ENCODE data around the gene PPM1E. TPM values are rescaled to one million over a fixed set of nuclear protein-coding genes. Genes with fewer than 3 reads are reported as not detected.
A peak's percentile ranks its signal among the peaks of the same experiment; 100 is the strongest.

PPM1E gene
- total RNA-seq, 2 experiments from 2014 or later = 0.19 to 0.40 TPM

DNA sequence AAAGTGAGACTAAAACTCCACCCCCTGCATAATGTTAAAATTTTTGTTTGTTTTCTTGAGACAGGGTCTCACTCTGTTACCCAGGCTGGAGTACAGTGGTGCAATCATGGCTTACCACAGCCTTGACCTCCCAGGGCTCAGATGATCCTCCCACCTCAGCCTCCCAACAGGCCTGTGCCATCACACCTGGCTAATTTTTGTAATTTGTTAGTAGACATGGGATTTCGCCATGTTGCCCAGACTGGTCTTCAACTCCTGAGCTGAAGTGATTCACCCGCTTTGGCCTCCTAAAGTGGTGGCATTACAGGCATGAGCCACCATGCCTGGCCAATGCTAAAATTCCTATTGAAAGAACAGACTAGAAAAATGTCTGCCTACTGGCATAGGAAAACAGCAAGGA lies 247.2 kb downstream of the PPM1E start:
- Histone ChIP-seq H3K9me2 (ENCODE audit: insufficient read depth, low read length) (no peaks in the 10 kb centered on the region), H3K36me3 (ENCODE audit: insufficient read depth, low read length) (peaks cover 55% of the 10 kb centered on the region), H4K20me1 (ENCODE audit: insufficient read depth, low read length) (no peaks in the 10 kb centered on the region), H3K4me1 (ENCODE audit: insufficient read depth, low read length, poor library complexity, severe bottlenecking) (peaks cover 40% of the 10 kb centered on the region), H3K27ac (ENCODE audit: low read depth, low read length, poor library complexity, severe bottlenecking) (peak overlapping the region; percentile 85), H3K4me2 (ENCODE audit: low read length) (peak overlapping the region; percentile 92; the same call in 1 of the 2 replicates), H3K4me3 (ENCODE audit: low read depth, low read length, poor library complexity, severe bottlenecking) (no peak overlapping the region), H3K9me3 (ENCODE audit: low read length) (no peaks in the 10 kb centered on the region), H3K79me2 (ENCODE audit: insufficient read depth, low read depth, low read length) (0 out of 2 replicates have a peak, but pooled peaks cover 5% of the 10 kb centered on the region), H2AFZ (ENCODE audit: low read length) (no peak overlapping the region)
- no peak for TF ChIP-seq EZH2phosphoT487 (IDR thresholded peaks at IDR 0.05; ENCODE audit: borderline replicate concordance, low read depth, low read length)
- TF ChIP-seq, protein P1, sequence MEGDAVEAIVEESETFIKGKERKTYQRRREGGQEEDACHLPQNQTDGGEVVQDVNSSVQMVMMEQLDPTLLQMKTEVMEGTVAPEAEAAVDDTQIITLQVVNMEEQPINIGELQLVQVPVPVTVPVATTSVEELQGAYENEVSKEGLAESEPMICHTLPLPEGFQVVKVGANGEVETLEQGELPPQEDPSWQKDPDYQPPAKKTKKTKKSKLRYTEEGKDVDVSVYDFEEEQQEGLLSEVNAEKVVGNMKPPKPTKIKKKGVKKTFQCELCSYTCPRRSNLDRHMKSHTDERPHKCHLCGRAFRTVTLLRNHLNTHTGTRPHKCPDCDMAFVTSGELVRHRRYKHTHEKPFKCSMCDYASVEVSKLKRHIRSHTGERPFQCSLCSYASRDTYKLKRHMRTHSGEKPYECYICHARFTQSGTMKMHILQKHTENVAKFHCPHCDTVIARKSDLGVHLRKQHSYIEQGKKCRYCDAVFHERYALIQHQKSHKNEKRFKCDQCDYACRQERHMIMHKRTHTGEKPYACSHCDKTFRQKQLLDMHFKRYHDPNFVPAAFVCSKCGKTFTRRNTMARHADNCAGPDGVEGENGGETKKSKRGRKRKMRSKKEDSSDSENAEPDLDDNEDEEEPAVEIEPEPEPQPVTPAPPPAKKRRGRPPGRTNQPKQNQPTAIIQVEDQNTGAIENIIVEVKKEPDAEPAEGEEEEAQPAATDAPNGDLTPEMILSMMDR (conservative IDR thresholded peaks at IDR 0.05; ENCODE audit: low read length) = no peak
- no peak for DNase-seq (ENCODE audit: low spot score)
- intact Hi-C loops (cut with micrococcal nuclease; ENCODE audit: unreplicated experiment) = no loop called here
- ChIA-PET CTCF (ENCODE audit: unreplicated experiment) (no interaction called here), POLR2A (interaction anchor here (1.8 kb wide), 1 partner anchor 371 kb away, joined by 10 read pairs; no protein-coding TSS in a partner anchor)
- BruUV-seq (replicated peaks) = no TSS peak

DNA sequence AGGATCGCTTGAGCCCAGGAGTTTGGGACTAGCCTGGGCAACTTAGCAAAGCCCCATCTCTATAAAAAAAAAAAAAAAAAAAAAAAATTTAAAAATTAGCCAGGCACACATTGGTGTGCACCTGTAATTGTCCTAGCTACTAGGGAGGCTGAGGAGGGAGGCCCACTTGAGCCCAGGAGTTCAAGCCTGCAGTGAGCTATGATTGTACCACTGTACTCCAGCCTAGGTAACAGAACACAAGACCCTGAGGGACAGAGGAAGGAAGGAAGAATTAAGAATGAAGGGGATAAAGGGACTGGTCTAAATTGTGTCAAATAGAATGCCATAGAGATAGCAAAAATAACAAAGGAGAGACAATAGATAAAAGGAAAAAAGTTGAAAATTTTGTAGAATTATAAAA lies 248.2 kb downstream of the PPM1E start:
- Histone ChIP-seq H3K79me2 (ENCODE audit: insufficient read depth, low read depth, low read length) (0 out of 2 replicates have a peak, but pooled peaks cover 5% of the 10 kb centered on the region), H2AFZ (ENCODE audit: low read length) (no peak overlapping the region), H3K4me2 (ENCODE audit: low read length) (no peak overlapping the region), H3K9me3 (ENCODE audit: low read length) (no peaks in the 10 kb centered on the region), H3K9me2 (ENCODE audit: insufficient read depth, low read length) (no peaks in the 10 kb centered on the region), H3K36me3 (ENCODE audit: insufficient read depth, low read length) (peaks cover 56% of the 10 kb centered on the region), H3K4me3 (ENCODE audit: low read depth, low read length, poor library complexity, severe bottlenecking) (no peak overlapping the region), H4K20me1 (ENCODE audit: insufficient read depth, low read length) (no peaks in the 10 kb centered on the region), H3K27ac (ENCODE audit: low read depth, low read length, poor library complexity, severe bottlenecking) (no peak overlapping the region), H3K4me1 (ENCODE audit: insufficient read depth, low read length, poor library complexity, severe bottlenecking) (peaks cover 40% of the 10 kb centered on the region)
- no peak for DNase-seq (ENCODE audit: low spot score)
- no TSS peak for BruUV-seq (replicated peaks)
- intact Hi-C loops (cut with micrococcal nuclease; ENCODE audit: unreplicated experiment) = loop anchor here (1.0 kb wide), 1 partner anchor 293 kb away; no protein-coding TSS in a partner anchor
- TF ChIP-seq EZH2phosphoT487 (IDR thresholded peaks at IDR 0.05; ENCODE audit: borderline replicate concordance, low read depth, low read length) = no peak
- TF ChIP-seq, protein P1 (conservative IDR thresholded peaks at IDR 0.05; ENCODE audit: low read length) = no peak
- POLR2A ChIA-PET = interaction anchor here (0.7 to 1.8 kb wide), 6 partner anchors 12 to 428 kb away, joined by 3 to 10 read pairs (median 5); no protein-coding TSS in a partner anchor
- CTCF ChIA-PET (ENCODE audit: unreplicated experiment) = no interaction called here
